ENCODE data around the gene SLIT1.

DNA sequence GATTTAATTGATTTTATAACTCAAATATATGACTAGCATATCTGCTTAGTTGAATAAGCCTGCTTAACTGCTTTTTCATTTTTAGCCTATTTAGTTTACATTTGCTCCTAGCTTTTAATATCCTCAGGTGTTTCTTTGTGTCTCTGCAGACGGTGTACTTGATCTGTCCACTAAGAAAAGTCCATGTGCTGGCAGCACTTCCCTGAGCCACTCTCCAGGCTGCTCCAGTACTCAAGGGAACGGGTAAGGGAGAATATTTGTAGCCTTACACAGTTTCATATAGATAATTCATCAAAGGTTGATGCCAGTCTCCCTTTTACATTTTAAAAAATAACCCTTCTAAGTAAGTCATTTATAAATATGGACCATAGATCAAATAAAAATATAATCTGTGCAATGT is 233.8 kb downstream of the SLIT1 start:
- TF ChIP-seq, protein P1, sequence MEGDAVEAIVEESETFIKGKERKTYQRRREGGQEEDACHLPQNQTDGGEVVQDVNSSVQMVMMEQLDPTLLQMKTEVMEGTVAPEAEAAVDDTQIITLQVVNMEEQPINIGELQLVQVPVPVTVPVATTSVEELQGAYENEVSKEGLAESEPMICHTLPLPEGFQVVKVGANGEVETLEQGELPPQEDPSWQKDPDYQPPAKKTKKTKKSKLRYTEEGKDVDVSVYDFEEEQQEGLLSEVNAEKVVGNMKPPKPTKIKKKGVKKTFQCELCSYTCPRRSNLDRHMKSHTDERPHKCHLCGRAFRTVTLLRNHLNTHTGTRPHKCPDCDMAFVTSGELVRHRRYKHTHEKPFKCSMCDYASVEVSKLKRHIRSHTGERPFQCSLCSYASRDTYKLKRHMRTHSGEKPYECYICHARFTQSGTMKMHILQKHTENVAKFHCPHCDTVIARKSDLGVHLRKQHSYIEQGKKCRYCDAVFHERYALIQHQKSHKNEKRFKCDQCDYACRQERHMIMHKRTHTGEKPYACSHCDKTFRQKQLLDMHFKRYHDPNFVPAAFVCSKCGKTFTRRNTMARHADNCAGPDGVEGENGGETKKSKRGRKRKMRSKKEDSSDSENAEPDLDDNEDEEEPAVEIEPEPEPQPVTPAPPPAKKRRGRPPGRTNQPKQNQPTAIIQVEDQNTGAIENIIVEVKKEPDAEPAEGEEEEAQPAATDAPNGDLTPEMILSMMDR (IDR thresholded peaks at IDR 0.05) = no peak
- TF ChIP-seq POLR2A (IDR thresholded peaks at IDR 0.05) = no peak

All from testis (tissue), 2 donors.